Measurements from ENCODE around the gene FNIP2. TPM values are rescaled to one million over a fixed set of nuclear protein-coding genes. Genes with fewer than 3 reads are reported as not detected.
"Not testable (repeated sequence)": the region's sequence is repeated elsewhere in the genome, so short reads cannot be mapped to it uniquely, and the experiment has no call there.

FNIP2 gene
- polyA plus RNA-seq, 6 donors from 2014 or later = not detected

DNA sequence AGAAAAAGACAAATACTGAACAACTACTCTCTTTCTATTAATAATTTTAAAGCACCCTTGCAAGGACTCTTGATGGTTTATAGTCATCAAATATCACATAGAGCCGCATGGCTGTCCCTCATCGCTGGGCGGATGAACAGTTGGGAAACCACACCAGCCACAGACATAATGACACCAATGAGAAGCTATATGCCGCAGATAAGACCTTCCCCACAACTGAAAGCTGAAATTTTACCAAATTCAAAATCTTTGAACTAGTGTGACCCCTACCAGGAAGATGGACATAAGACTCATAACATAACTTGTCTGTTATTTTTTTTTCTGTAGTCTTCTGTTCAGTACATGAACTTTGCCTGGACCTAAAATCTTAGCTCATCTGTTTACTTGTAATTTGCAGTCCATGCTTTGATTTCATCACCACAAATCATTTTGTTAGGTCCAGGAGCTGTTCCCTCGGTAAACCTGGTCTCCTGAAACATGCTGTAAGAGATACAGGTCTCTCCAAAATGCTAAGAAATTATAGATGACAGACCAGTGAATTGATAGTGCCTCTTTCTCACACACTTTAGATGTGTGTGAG is 176.8 kb downstream of the FNIP2 start:
- Mint-ChIP-seq H3K36me3 (no peaks in the 10 kb centered on the region), H3K4me1 (no peaks in the 10 kb centered on the region), H3K4me3 (no peak overlapping the region), H3K27me3 (peaks cover 5 to 29% (median 14%) of the 10 kb centered on the region in 3 donors), H3K9me3 (peaks cover 0 to 6% (median 0%) of the 10 kb centered on the region in 7 donors), H3K27ac (peak overlapping the region in 1 of 6 donors; percentile 35)
- DNase-seq (no peak), ATAC-seq (ENCODE audit: low read depth in 2 of 2) (no peak)

DNA sequence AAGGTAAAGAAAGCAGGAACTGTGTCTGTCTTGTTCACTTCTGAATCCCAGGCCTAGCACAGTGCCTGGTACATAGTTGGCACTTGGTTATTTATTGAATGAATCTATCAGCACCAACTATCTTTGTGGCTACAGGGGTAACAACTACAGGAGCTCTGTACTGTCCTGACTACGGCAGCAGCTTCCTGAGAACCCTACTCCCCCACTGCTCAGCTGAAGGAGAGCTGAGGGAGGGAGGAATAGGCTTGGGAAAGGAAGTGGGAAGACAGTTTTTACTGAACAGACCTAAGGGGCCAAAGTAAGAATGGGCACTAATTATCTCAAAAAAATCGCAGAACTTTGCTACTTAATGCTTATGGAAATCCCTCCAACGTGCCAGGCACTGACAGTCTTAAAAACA is 178.0 kb downstream of the FNIP2 start:
- ATAC-seq (ENCODE audit: low read depth in 2 of 2) (no peak), DNase-seq (no peak)
- Mint-ChIP-seq H3K4me1 (no peaks in the 10 kb centered on the region), H3K4me3 (no peak overlapping the region), H3K36me3 (peaks cover 0 to 9% of the 10 kb centered on the region in 2 donors), H3K27me3 (peaks cover 10 to 29% (median 14%) of the 10 kb centered on the region in 3 donors), H3K9me3 (peaks cover 3 to 15% (median 6%) of the 10 kb centered on the region in 7 donors), H3K27ac (no peak overlapping the region)

DNA sequence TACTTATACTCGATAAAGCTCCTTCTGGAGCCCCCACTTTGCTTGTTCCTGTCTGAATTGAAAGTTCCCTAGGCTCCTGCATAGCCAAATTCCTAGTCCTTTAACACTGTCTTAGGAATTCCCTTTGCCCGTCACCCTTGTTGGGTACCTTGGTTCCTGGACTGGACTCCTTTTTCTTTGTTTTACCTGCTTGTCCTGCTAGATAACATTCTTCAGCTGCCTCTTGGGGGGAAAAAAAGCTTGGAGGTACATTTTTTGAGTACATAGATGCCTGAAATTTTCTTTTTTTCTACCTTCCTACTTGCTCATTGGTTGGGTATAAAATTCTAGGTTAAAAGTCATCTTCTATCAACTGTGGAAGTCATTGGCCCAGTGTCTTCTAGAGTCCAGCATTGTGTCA is 179.2 kb downstream of the FNIP2 start:
- ATAC-seq (ENCODE audit: low read depth in 2 of 2) (no peak), DNase-seq (no peak)
- Mint-ChIP-seq H3K27ac (no peak overlapping the region), H3K9me3 (peaks cover 9 to 27% (median 16%) of the 10 kb centered on the region in 7 donors), H3K4me3 (no peak overlapping the region), H3K4me1 (no peaks in the 10 kb centered on the region), H3K36me3 (peaks cover 7 to 21% of the 10 kb centered on the region in 2 donors), H3K27me3 (peaks cover 10 to 29% (median 14%) of the 10 kb centered on the region in 3 donors)

DNA sequence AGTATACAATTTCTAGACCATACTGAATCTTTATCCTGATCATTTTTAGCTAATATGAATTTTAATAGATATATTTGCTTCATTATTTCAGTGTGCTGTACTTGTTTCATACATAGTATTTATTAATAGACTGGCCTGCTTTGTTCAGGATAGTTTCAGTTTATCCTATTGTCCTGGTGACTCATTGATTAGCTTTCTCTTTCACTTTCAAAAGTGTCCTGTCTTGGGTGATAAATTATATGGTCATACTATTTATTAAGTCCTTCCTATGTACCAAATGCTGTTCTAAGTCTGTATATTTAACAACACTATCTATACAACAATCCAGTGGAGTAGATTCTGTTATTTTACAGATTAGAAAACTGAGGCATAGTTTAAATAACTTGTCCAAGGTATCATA is 180.3 kb downstream of the FNIP2 start:
- H3K27ac Mint-ChIP-seq = peak overlapping the region in 1 of 6 donors; percentile 5
- peaks cover 10 to 27% (median 14%) of the 10 kb centered on the region in 3 donors for H3K27me3 Mint-ChIP-seq
- ATAC-seq (ENCODE audit: low read depth in 2 of 2) (no peak), DNase-seq (no peak)
- no peak overlapping the region for H3K4me3 Mint-ChIP-seq
- no peaks in the 10 kb centered on the region for H3K4me1 Mint-ChIP-seq
- H3K9me3 Mint-ChIP-seq = peaks cover 10 to 38% (median 24%) of the 10 kb centered on the region in 7 donors
- H3K36me3 Mint-ChIP-seq = peaks cover 7 to 21% of the 10 kb centered on the region in 2 donors

DNA sequence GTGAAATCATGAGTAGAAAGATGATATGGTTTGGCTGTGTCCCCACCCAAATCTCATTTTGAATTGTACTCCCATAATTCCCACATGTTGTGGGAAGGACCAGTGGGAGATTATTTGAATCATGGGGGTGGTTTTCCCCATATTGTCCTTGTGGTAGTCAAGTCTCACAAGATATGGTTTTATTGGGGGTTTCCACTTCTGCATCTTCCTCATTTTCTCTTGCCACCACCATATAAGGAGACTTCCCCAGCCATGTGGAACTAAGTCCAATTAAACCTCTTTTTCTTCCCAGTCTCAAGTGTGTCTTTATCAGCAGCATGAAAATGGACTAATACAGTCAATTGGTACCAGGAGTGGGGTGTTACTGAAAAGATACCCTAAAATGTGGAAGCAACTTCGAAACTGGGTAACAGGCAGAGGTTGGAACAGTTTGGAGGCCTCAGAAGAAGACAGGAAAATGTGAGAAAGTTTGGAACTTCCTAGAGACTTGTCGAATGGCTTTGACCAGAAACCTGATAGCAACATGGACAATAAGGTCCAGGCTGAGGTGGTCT is 183.5 kb downstream of the FNIP2 start:
- not testable (repeated sequence) for H3K4me3 Mint-ChIP-seq, H3K27ac Mint-ChIP-seq, H3K4me1 Mint-ChIP-seq, H3K27me3 Mint-ChIP-seq, DNase-seq
- Mint-ChIP-seq H3K36me3 (peaks cover 7 to 21% of the 10 kb centered on the region in 2 donors), H3K9me3 (peaks cover 10 to 43% (median 28%) of the 10 kb centered on the region in 7 donors)
- ATAC-seq (ENCODE audit: low read depth in 2 of 2) = peak; percentile 27 to 56

DNA sequence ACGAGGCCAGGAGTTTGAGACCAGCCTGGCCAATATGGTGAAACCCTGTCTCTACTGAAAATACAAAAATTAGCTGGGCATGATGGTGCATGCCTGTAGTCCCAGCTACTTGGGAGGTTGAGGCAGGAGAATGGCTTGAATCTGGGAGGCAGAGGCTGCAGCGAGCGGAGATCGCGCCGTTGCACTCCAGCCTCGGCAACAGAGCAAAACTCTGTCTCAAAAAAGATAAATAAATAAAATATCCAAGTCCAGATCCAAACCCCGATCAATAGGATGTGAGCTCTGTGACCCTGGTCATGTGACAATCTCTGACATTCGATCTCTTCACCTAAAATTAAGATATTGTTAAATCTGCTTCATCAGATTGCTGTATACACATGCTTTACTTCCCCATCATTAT is 187.5 kb downstream of the FNIP2 start:
- not testable (repeated sequence) for ATAC-seq (ENCODE audit: low read depth in 2 of 2); H3K4me1 Mint-ChIP-seq; H3K27me3 Mint-ChIP-seq; H3K27ac Mint-ChIP-seq; DNase-seq
- H3K9me3 Mint-ChIP-seq = peaks cover 9 to 33% (median 26%) of the 10 kb centered on the region in 7 donors
- peak overlapping the region in 1 of 8 donors; percentile 48 for H3K4me3 Mint-ChIP-seq
- H3K36me3 Mint-ChIP-seq = peaks cover 7 to 17% of the 10 kb centered on the region in 2 donors

DNA sequence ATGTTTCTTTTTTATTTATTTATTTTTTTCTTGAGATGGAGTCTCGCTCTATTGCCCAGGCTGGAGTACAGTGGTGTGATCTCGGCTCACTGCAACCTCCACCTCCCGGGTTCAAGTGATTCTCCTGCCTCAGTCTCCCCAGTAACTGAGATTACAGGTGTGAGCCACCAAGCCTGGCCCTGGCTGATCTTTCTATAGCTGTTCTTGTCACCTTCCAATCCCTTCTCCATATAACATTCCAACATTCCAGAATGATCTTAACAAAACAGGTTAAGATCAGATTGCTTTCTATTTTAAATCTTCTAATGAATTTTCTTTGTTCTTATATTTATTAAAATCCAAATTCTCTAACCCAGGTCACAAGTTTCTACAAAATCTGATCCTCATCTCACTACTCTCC is 188.1 kb downstream of the FNIP2 start:
- H3K4me1 Mint-ChIP-seq; DNase-seq; H3K27me3 Mint-ChIP-seq; ATAC-seq (ENCODE audit: low read depth in 2 of 2); H3K4me3 Mint-ChIP-seq: not testable (repeated sequence)
- Mint-ChIP-seq H3K9me3 (peaks cover 7 to 27% (median 23%) of the 10 kb centered on the region in 7 donors), H3K36me3 (peaks cover 7 to 11% of the 10 kb centered on the region in 2 donors), H3K27ac (peak overlapping the region in 1 of 6 donors; percentile 81)

Other genes starting within 250 kb of the FNIP2 start
- not detected for gene RXFP1, start 247.1 kb upstream of the FNIP2 start, polyA plus RNA-seq (ENCODE audit: low read depth in 6 of 6)
- gene C4orf46, start 97.1 kb upstream of the FNIP2 start, polyA plus RNA-seq (ENCODE audit: low read depth in 6 of 6) = 1 to 10 TPM; 4.6 to 7.2 (median 5.6) TPM
- gene ETFDH, start 96.7 kb upstream of the FNIP2 start, polyA plus RNA-seq (ENCODE audit: low read depth in 6 of 6) = 1 to 10 TPM; 2.1 to 8.0 (median 5.5) TPM
- gene PPID, start 45.6 kb upstream of the FNIP2 start, polyA plus RNA-seq (ENCODE audit: low read depth in 6 of 6) = 10 to 100 TPM; 30.5 to 49.0 (median 46.0) TPM

Data from naive B cell (primary cell).